ENCODE measurements around the gene COIL. TPM values are rescaled to one million over a fixed set of nuclear protein-coding genes. Genes with fewer than 3 reads are reported as not detected.
A peak's percentile ranks its signal among the peaks of the same experiment; 100 is the strongest.

COIL gene
- total RNA-seq, 8 experiments from 2014 or later = 14.5 to 27.1 (median 18.0) TPM

DNA sequence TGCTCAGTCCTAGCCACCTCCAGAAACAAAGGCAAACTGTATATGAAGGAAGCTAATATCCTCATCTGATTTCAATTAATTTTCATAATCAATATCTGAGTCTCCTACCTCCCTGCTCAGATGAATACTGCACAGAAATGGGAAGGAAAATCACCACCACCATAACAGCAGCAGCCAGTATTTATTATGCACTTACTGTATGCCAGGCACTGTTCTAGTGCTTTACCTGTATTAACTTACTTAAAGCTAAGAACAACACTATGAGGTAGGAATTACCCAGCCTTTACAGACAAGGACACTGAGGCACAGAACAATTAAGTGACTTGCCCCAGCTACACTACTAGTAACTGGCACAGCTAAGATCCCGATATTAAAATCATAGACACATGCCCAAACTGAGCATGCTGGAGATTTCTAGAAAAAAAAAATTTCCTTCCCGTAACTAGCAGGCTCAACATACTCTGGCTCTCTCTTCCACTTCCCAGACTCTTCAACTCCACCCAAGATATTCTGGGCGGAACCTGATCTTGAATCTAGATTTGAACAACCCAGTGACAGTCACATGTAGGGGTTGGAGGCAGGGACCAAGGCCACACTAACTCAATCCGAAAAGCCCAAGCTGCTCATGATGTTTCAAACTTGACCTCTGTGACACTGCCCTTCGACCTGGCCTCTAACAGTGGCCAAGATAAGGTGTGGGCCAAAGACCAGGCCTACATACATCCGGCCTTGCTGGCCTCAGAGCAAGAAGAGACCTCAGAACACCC is 50.9 kb downstream of the COIL start:
- Histone ChIP-seq H3K4me1 (replicated peaks in 1 of 2) (peaks cover 0 to 3% of the 10 kb centered on the region in 2 donors), H3K27ac (no peak overlapping the region), H3K4me3 (no peak overlapping the region)
- in situ Hi-C loops (cut with MboI; ENCODE audit: low pct_unique_long_range_greater_than_20kb in 2 of 9, low sequenced_read_pairs in 9 of 9, unreplicated experiment in 9 of 9) = no loop called here
- ATAC-seq (replicated peaks in 6 of 8) = peak in 2 of 8 experiments; percentile 45 to 49
- WGBS, 10 experiments = 28 to 100% (median 95%) methylated on average over 1 to 5 of the region's 6 CpGs; no CpG with 5 or more reads in 2 of the 10 experiments

DNA sequence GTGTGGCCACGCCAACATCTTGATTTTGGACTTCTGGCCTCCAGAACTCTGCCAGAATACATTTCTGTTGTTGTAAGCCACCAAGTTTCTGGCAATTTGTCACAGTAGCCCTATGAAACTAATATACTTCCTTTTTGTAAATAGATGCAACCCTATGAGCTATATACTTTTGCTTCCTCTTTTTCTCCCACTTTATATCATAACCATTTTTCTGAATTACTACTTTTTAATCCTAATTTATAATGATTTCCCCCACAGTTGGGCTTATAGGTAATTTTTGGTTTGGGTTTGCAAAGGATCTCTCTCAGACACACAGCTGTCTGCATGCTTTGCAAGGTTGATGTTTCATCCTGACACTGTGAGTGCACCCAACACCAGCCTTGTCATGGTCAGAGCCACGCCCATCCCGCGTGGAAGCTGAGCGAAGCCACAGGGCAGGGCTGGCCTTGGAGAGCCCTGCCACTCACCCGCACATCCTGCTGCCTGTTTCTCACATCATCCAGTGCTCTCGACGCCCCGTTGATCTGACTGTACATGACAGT is 52.8 kb downstream of the COIL start:
- Histone ChIP-seq H3K27ac (no peak overlapping the region), H3K4me1 (replicated peaks in 1 of 2) (peaks cover 0 to 3% of the 10 kb centered on the region in 2 donors), H3K4me3 (no peak overlapping the region)
- in situ Hi-C loops (cut with MboI; ENCODE audit: low pct_unique_long_range_greater_than_20kb in 2 of 9, low sequenced_read_pairs in 9 of 9, unreplicated experiment in 9 of 9) = no loop called here
- WGBS, 10 experiments = 50 to 100% (median 83%) methylated on average over 1 to 5 of the region's 9 CpGs; no CpG with 5 or more reads in 3 of the 10 experiments
- ATAC-seq (replicated peaks in 6 of 8) = peak in 2 of 8 experiments; percentile 43 to 57

DNA sequence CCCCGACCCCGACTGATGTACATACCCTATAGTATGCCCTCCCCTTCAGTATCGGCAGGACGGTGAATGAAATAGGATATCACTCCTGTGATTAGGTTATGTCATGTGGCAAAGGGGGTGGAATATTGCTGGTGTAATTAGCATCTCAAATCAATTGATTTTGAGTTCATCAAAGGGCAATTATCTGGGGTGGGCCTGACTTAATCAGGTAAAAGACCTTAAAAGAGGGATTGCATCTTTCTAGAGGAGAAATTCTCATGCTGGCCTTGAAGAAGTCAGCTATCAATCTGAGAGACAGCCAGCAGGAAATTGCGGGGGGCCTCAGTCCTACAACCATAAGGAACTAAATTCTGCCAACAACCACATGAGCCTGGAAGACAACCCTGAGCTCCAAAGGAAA is 57.3 kb downstream of the COIL start:
- H3K27ac ChIP-seq = no peak overlapping the region
- peaks cover 0 to 3% of the 10 kb centered on the region in 2 donors for H3K4me1 ChIP-seq (replicated peaks in 1 of 2)
- 70 to 100% (median 96%) methylated on average over 2 to 4 of the region's 5 CpGs; no CpG with 5 or more reads in 2 of the 10 experiments for WGBS, 10 experiments
- in situ Hi-C loops (cut with MboI; ENCODE audit: low pct_unique_long_range_greater_than_20kb in 2 of 9, low sequenced_read_pairs in 9 of 9, unreplicated experiment in 9 of 9) = no loop called here
- no peak for ATAC-seq (replicated peaks in 6 of 8)
- no peak overlapping the region for H3K4me3 ChIP-seq

DNA sequence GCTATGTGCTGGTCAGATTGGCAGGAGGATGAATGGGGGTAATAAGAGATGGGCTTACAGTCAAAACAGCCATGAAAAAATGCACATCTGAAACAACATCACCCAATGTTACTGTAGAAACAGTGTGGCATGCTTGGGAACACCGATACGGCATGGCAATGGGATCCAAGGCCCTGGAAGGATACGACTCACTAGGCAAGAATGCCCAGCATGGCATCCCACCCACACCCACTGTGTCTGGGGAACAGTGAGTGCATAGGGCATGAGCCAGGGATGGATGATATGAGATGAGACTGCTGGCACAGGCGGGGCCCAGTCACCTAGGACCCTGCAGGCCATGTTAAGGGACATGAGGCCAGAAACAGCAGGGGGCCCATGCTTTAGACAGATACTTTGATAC is 58.5 kb downstream of the COIL start:
- 65 to 100% (median 85%) methylated on average over 1 to 2 of the region's 4 CpGs; no CpG with 5 or more reads in 6 of the 10 experiments for WGBS, 10 experiments
- Histone ChIP-seq H3K27ac (no peak overlapping the region), H3K4me3 (no peak overlapping the region), H3K4me1 (replicated peaks in 1 of 2) (peaks cover 0 to 3% of the 10 kb centered on the region in 2 donors)
- peak in 1 of 8 experiments; percentile 61 for ATAC-seq (replicated peaks in 6 of 8)
- in situ Hi-C loops (cut with MboI; ENCODE audit: low pct_unique_long_range_greater_than_20kb in 2 of 9, low sequenced_read_pairs in 9 of 9, unreplicated experiment in 9 of 9) = no loop called here

DNA sequence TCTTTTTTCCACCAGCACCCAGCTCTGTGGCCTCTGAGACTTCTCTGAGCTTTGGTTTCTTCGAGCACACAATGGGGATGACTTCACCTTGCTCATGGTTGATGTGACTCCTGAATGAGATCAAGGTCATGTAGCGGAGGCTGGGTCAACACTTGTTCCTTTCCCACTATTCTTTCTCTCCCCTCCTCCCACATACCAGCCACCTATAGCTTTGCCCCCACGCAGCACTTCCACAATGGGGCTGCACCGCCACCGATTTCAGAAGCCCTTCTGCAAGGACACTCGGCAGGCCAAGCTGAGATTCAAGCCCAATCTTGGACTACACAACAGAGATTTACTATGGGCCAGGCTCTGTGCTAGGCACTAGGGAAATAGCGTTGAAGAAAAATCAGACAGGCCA is 61.4 kb downstream of the COIL start:
- Histone ChIP-seq H3K4me1 (replicated peaks in 1 of 2) (peaks cover 0 to 3% of the 10 kb centered on the region in 2 donors), H3K27ac (no peak overlapping the region), H3K4me3 (no peak overlapping the region)
- ATAC-seq (replicated peaks in 6 of 8) = no peak
- WGBS, 10 experiments = 79 to 100% (median 91%) methylated on average over 1 to 7 of the region's 7 CpGs; no CpG with 5 or more reads in 1 of the 10 experiments
- in situ Hi-C loops (cut with MboI; ENCODE audit: low pct_unique_long_range_greater_than_20kb in 2 of 9, low sequenced_read_pairs in 9 of 9, unreplicated experiment in 9 of 9) = no loop called here

DNA sequence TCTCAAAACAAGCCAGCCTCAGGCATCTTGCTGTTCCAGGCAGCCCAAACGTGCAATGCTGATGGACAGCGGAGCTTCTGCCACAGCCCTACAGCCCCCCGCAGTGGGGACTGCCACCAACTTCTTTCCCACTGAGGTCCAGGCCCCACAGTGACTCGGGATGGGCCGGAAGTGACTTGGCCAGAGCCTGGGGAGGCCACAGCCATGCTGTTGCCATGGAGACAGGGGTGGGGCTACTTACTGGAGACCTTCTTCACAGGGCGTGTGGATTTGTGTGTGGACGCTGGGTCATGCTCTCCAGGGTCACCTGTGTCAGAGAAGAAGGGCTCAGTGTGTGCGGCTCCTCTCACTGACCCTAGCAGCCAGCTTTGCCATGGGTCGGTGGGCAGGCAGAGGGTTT is 62.0 kb downstream of the COIL start:
- Histone ChIP-seq H3K27ac (no peak overlapping the region), H3K4me3 (no peak overlapping the region), H3K4me1 (replicated peaks in 1 of 2) (peaks cover 0 to 3% of the 10 kb centered on the region in 2 donors)
- 66 to 100% (median 90%) methylated on average over 1 to 7 of the region's 9 CpGs; no CpG with 5 or more reads in 5 of the 10 experiments for WGBS, 10 experiments
- in situ Hi-C loops (cut with MboI; ENCODE audit: low pct_unique_long_range_greater_than_20kb in 2 of 9, low sequenced_read_pairs in 9 of 9, unreplicated experiment in 9 of 9) = no loop called here
- peak in 2 of 8 experiments; percentile 41 to 72 for ATAC-seq (replicated peaks in 6 of 8)

DNA sequence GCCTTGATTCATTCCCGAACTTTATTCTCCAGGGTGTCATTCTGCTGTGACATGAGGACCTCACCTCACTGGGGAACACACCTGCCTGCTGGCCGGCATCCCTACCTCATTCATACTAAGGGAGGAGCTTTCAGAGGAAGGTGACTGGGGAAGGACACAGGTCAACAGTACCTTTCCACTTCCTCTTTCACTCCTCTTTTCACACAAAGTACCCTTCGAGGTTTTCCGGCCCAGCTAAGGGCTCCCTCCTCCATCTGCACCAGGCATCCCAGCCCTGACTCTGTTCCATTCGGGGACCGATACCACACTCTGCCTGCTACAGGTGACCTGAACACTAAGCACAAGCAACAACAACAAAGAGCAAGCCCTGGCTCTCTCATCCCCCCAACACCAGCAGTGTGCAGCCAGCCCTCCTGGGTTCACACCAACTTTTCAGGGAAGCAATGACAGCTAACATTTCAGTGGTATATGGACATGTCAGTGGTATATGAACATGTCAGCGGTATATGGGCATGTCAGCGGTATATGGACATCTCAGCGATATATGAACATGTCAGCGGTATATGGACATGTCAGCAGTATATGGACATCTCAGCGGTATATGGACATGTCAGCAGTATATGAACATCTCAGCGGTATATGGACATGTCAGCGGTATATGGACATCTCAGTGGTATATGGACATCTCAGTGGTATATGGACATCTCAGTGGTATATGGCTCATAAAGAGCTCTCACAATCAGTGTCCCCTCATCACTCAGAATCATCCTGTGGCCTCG is 63.0 kb downstream of the COIL start:
- H3K4me3 ChIP-seq = no peak overlapping the region
- in situ Hi-C loops (cut with MboI; ENCODE audit: low pct_unique_long_range_greater_than_20kb in 2 of 9, low sequenced_read_pairs in 9 of 9, unreplicated experiment in 9 of 9) = no loop called here
- peaks cover 0 to 3% of the 10 kb centered on the region in 2 donors for H3K4me1 ChIP-seq (replicated peaks in 1 of 2)
- no peak overlapping the region for H3K27ac ChIP-seq
- no peak for ATAC-seq (replicated peaks in 6 of 8)
- 91 to 100% (median 100%) methylated on average over 1 to 9 of the region's 14 CpGs; no CpG with 5 or more reads in 1 of the 10 experiments for WGBS, 10 experiments

DNA sequence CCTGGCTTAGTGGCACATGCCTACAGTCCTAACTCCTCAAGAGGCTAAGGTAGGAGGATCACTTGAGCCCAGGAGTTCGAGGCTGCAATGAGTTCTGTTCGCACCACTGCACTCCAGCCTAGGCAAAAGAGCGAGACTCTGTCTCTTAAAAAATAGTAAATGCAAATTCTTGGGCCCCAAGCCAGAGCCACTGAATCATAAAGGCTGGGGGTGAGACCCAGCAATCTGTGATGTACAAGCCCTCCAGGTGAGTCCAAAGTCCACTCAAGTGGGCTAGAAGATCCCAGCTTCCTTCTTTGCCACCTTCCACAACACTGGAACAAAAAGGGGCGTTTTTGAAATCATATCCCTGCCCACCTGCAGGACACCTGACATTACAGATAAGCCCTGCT is 63.9 kb downstream of the COIL start:
- WGBS, 10 experiments = 78 to 100% (median 95%) methylated on average over 1 to 4 of the region's 4 CpGs; no CpG with 5 or more reads in 6 of the 10 experiments
- H3K27ac ChIP-seq = no peak overlapping the region
- ATAC-seq (replicated peaks in 6 of 8) = no peak
- in situ Hi-C loops (cut with MboI; ENCODE audit: low pct_unique_long_range_greater_than_20kb in 2 of 9, low sequenced_read_pairs in 9 of 9, unreplicated experiment in 9 of 9) = no loop called here
- H3K4me3 ChIP-seq = no peak overlapping the region
- peaks cover 0 to 3% of the 10 kb centered on the region in 2 donors for H3K4me1 ChIP-seq (replicated peaks in 1 of 2)

DNA sequence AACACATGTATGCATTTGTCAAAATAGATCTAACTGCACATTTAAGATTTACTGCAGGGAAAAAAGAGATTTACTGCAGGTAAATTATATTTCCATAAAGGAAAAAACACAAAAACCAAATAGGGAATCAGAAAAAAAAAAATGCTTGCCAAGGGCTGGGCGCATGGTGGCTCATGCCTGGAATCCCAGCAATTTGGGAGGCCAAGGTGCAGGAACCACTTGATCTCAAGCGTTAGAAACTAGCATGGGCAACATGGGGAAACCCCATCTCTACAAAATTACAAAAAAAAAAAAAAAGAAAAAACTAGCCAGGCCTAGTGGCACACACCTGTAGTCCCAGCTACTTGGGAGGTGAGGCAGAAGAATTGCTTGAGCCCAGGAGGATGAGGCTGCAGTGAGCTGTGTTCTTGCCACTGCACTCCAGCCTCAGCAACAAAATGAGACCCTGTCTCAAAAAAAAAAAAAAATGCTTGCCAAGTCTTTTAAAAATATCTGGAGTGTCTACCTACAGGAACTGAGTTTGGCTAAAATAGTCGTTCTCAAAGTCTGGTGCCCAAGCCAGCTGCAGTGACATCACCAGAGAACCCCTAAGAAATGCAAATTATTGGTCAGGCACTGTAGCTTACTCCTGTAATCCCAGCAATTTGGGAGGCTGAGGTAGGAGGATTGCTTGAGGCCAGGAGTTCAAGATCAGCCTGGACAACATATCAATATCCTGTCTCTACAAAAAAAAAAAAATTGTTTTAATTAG is 64.5 kb downstream of the COIL start:
- 67 to 88% (median 81%) methylated on average over 1 to 3 of the region's 3 CpGs for WGBS, 10 experiments
- Histone ChIP-seq H3K27ac (no peak overlapping the region), H3K4me3 (no peak overlapping the region), H3K4me1 (replicated peaks in 1 of 2) (peaks cover 0 to 3% of the 10 kb centered on the region in 2 donors)
- ATAC-seq (replicated peaks in 6 of 8) = no peak
- in situ Hi-C loops (cut with MboI; ENCODE audit: low pct_unique_long_range_greater_than_20kb in 2 of 9, low sequenced_read_pairs in 9 of 9, unreplicated experiment in 9 of 9) = no loop called here

DNA sequence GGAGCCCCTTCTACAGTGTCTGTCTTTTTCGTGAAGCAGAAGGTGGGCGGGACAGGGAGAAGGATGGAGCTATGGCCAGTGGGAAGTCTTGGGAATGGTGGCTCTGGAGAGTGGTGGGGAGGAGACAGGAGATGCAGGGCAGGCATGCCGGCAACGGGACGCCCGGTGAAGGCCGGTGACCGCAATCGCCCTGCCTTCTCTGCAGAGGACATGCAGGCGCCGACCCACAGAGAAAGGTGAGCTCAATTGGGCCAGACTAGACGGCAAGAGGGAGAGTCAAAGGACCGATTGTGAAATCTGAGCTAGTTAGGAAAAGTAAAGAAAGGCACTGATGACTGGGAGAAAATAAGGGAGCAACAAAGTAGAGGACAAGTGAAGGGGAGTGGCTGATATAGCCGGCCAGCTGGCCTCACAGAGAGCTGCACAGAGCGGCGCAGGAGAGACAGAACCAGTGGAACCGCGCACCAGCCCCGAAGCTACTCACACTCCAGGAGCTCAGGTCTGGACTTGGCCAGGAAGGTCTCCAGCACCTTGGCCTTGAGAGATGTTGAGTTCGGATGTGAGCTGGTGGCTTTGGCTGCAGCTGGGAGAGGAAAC is 65.9 kb downstream of the COIL start:
- Histone ChIP-seq H3K27ac (no peak overlapping the region), H3K4me3 (no peak overlapping the region), H3K4me1 (replicated peaks in 1 of 2) (peaks cover 0 to 3% of the 10 kb centered on the region in 2 donors)
- ATAC-seq (replicated peaks in 6 of 8) = no peak
- in situ Hi-C loops (cut with MboI; ENCODE audit: low pct_unique_long_range_greater_than_20kb in 2 of 9, low sequenced_read_pairs in 9 of 9, unreplicated experiment in 9 of 9) = no loop called here
- WGBS, 10 experiments = 83 to 95% (median 90%) methylated on average over 2 to 12 of the region's 20 CpGs; no CpG with 5 or more reads in 5 of the 10 experiments

DNA sequence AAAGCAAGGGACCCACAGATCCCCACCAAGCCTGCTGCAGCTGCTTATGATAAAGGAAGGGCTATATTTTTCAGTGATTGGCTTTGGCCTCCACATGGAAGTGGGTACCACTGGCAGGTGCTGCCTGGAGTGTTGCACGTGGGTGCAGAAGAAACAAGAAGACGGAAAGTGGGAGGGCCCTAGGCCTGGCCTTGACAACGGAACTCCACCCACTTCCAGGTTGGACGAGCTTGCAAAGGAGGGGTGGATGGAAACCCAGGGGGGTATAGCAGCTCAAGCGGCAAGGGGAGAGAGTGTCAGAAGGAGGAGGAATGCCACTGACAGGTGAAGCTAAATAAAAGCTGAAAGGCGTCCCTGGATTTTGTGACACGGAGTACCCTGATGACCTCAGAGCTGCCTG is 67.3 kb downstream of the COIL start:
- in situ Hi-C loops (cut with MboI; ENCODE audit: low pct_unique_long_range_greater_than_20kb in 2 of 9, low sequenced_read_pairs in 9 of 9, unreplicated experiment in 9 of 9) = no loop called here
- ATAC-seq (replicated peaks in 6 of 8) = no peak
- no peaks in the 10 kb centered on the region for H3K4me1 ChIP-seq (replicated peaks in 1 of 2)
- no peak overlapping the region for H3K4me3 ChIP-seq
- no peak overlapping the region for H3K27ac ChIP-seq
- 73 to 100% (median 81%) methylated on average over 1 to 6 of the region's 7 CpGs; no CpG with 5 or more reads in 6 of the 10 experiments for WGBS, 10 experiments

DNA sequence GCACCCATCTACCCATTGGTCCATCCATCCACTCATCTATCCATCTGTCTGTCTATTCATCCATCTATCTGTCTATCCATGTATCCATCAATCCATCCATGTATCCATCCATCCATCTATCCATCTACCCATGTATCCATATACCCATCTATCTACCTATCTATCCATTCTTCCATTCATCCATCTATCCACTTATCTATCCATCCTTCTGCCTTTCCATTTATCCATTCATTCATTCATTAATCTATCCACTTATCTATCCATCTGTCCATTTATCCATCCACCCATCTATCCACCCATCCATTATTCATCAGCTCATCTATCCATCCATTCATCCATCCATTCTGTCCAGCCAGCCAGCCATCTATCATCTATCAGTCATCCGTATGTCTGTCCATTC is 68.5 kb downstream of the COIL start:
- no peak for ATAC-seq (replicated peaks in 6 of 8)
- 100% methylated on average over 1 of the region's 1 CpG; no CpG with 5 or more reads in 4 of the 10 experiments for WGBS, 10 experiments
- Histone ChIP-seq H3K4me3 (no peak overlapping the region), H3K4me1 (replicated peaks in 1 of 2) (no peaks in the 10 kb centered on the region), H3K27ac (no peak overlapping the region)
- in situ Hi-C loops (cut with MboI; ENCODE audit: low pct_unique_long_range_greater_than_20kb in 2 of 9, low sequenced_read_pairs in 9 of 9, unreplicated experiment in 9 of 9) = no loop called here

All from motor neuron (in vitro differentiated cells).